A549 (cell line): ENCODE measurements around the gene PHPT1.
"Not testable (repeated sequence)": the region's sequence is repeated elsewhere in the genome, so short reads cannot be mapped to it uniquely, and the experiment has no call there.

Experiments used
- CHD2 ChIP-seq: fragments of 150-350 bp; IDR thresholded peaks from 2 replicates; pipeline ENCODE4 v1.6.1; 2014; ENCODE audit warnings: low read length; ENCODE audit not compliant: partially characterized antibody
- EHMT2 ChIP-seq: fragments of 200-600 bp; sonication (generic); IDR thresholded peaks from 2 replicates; pipeline ENCODE4 v1.6.1; 2016; ENCODE audit warnings: antibody characterized with exemption, low read depth, mild to moderate bottlenecking, moderate library complexity
- EP300 ChIP-seq, 2 experiments: fragments of >200 bp; sonication (Bioruptor Twin); formaldehyde crosslinking; IDR thresholded peaks; 2 replicates in 1 of 2; 3 replicates in 1 of 2; pipeline ENCODE4 v1.6.1; 2016 to 2017
- ESRRA ChIP-seq: fragments of 150-350 bp; IDR thresholded peaks from 2 replicates; pipeline ENCODE4 v1.6.1; 2014; ENCODE audit warnings: mild to moderate bottlenecking, low read length, borderline replicate concordance
- JUNB ChIP-seq: fragments of >200 bp; sonication (Bioruptor Twin); formaldehyde crosslinking; IDR thresholded peaks from 2 replicates; pipeline ENCODE4 v1.6.1; 2016
- MAZ ChIP-seq: fragments of 150-350 bp; IDR thresholded peaks from 2 replicates; pipeline ENCODE4 v1.6.1; 2014; ENCODE audit warnings: antibody characterized with exemption, low read depth, low read length, borderline replicate concordance
- POLR2A ChIP-seq: IDR thresholded peaks from 2 replicates; pipeline ENCODE4 v1.6.1; 2012; ENCODE audit warnings: mild to moderate bottlenecking, low read length
- ZFP36 ChIP-seq: fragments of 450-650 bp; IDR thresholded peaks from 2 replicates; pipeline ENCODE4 v1.6.1; 2014; ENCODE audit warnings: borderline replicate concordance; ENCODE audit not compliant: partially characterized antibody
- TF ChIP-seq, protein P1 (sequence below): fragments of >200 bp; sonication (Bioruptor Twin); formaldehyde crosslinking; IDR thresholded peaks from 3 replicates; pipeline ENCODE4 v1.5.1; 2016
- TF ChIP-seq, protein P2 (sequence below): IDR thresholded peaks from 2 replicates; pipeline ENCODE4 v1.6.1; 2012
- TF ChIP-seq, protein P3 (sequence below): fragments of 200-600 bp; sonication (generic); IDR thresholded peaks from 2 replicates; pipeline ENCODE4 v1.6.1; 2016; ENCODE audit warnings: antibody characterized with exemption, mild to moderate bottlenecking, moderate library complexity
- TF ChIP-seq, protein P4 (sequence below): fragments of 150-350 bp; IDR thresholded peaks from 2 replicates; pipeline ENCODE4 v1.6.1; 2014; ENCODE audit warnings: low read depth, mild to moderate bottlenecking, low read length
- TF ChIP-seq, protein P5 (sequence below): fragments of 450-650 bp; IDR thresholded peaks from 2 replicates; pipeline ENCODE4 v1.6.1; 2014; ENCODE audit warnings: antibody characterized with exemption
- TF ChIP-seq, protein P6 (sequence below): IDR thresholded peaks from 2 replicates; pipeline ENCODE4 v1.6.1; 2012

DNA sequence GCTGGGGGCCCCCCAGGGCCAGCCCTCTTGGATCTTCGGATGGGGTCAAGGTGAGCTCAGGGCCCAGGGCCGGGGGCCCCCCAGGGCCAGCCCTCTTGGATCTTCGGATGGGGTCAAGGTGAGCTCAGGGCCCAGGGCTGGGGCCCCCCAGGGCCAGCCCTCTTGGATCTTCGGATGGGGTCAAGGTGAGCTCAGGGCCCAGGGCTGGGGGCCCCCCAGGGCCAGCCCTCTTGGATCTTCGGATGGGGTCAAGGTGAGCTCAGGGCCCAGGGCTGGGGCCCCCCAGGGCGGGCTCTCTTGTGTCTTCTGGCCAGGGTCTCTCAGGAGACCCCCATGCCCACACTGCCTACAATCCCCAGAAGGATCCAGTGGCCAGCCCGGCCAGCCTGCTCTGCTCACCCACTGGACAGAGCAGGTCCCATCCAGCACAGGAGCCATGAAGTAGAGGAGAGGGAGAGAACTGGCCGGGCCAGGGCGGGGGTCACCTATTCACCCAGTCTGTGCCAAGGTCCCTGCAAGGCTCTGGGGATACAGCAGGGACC is 46.1 kb upstream of the PHPT1 start:
- TF ChIP-seq, protein P1, sequence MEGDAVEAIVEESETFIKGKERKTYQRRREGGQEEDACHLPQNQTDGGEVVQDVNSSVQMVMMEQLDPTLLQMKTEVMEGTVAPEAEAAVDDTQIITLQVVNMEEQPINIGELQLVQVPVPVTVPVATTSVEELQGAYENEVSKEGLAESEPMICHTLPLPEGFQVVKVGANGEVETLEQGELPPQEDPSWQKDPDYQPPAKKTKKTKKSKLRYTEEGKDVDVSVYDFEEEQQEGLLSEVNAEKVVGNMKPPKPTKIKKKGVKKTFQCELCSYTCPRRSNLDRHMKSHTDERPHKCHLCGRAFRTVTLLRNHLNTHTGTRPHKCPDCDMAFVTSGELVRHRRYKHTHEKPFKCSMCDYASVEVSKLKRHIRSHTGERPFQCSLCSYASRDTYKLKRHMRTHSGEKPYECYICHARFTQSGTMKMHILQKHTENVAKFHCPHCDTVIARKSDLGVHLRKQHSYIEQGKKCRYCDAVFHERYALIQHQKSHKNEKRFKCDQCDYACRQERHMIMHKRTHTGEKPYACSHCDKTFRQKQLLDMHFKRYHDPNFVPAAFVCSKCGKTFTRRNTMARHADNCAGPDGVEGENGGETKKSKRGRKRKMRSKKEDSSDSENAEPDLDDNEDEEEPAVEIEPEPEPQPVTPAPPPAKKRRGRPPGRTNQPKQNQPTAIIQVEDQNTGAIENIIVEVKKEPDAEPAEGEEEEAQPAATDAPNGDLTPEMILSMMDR, result not testable (repeated sequence)
- TF ChIP-seq EHMT2; MAZ; ZFP36; POLR2A; CHD2; EP300 (IDR thresholded peaks at IDR 0.05); JUNB; ESRRA: not testable (repeated sequence)
- TF ChIP-seq, protein P2, sequence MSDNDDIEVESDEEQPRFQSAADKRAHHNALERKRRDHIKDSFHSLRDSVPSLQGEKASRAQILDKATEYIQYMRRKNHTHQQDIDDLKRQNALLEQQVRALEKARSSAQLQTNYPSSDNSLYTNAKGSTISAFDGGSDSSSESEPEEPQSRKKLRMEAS, result not testable (repeated sequence)
- TF ChIP-seq, protein P3, sequence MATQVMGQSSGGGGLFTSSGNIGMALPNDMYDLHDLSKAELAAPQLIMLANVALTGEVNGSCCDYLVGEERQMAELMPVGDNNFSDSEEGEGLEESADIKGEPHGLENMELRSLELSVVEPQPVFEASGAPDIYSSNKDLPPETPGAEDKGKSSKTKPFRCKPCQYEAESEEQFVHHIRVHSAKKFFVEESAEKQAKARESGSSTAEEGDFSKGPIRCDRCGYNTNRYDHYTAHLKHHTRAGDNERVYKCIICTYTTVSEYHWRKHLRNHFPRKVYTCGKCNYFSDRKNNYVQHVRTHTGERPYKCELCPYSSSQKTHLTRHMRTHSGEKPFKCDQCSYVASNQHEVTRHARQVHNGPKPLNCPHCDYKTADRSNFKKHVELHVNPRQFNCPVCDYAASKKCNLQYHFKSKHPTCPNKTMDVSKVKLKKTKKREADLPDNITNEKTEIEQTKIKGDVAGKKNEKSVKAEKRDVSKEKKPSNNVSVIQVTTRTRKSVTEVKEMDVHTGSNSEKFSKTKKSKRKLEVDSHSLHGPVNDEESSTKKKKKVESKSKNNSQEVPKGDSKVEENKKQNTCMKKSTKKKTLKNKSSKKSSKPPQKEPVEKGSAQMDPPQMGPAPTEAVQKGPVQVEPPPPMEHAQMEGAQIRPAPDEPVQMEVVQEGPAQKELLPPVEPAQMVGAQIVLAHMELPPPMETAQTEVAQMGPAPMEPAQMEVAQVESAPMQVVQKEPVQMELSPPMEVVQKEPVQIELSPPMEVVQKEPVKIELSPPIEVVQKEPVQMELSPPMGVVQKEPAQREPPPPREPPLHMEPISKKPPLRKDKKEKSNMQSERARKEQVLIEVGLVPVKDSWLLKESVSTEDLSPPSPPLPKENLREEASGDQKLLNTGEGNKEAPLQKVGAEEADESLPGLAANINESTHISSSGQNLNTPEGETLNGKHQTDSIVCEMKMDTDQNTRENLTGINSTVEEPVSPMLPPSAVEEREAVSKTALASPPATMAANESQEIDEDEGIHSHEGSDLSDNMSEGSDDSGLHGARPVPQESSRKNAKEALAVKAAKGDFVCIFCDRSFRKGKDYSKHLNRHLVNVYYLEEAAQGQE, result not testable (repeated sequence)
- TF ChIP-seq, protein P4, sequence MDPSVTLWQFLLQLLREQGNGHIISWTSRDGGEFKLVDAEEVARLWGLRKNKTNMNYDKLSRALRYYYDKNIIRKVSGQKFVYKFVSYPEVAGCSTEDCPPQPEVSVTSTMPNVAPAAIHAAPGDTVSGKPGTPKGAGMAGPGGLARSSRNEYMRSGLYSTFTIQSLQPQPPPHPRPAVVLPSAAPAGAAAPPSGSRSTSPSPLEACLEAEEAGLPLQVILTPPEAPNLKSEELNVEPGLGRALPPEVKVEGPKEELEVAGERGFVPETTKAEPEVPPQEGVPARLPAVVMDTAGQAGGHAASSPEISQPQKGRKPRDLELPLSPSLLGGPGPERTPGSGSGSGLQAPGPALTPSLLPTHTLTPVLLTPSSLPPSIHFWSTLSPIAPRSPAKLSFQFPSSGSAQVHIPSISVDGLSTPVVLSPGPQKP, result not testable (repeated sequence)
- TF ChIP-seq, protein P5, sequence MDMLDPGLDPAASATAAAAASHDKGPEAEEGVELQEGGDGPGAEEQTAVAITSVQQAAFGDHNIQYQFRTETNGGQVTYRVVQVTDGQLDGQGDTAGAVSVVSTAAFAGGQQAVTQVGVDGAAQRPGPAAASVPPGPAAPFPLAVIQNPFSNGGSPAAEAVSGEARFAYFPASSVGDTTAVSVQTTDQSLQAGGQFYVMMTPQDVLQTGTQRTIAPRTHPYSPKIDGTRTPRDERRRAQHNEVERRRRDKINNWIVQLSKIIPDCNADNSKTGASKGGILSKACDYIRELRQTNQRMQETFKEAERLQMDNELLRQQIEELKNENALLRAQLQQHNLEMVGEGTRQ, result not testable (repeated sequence)
- TF ChIP-seq, protein P6, sequence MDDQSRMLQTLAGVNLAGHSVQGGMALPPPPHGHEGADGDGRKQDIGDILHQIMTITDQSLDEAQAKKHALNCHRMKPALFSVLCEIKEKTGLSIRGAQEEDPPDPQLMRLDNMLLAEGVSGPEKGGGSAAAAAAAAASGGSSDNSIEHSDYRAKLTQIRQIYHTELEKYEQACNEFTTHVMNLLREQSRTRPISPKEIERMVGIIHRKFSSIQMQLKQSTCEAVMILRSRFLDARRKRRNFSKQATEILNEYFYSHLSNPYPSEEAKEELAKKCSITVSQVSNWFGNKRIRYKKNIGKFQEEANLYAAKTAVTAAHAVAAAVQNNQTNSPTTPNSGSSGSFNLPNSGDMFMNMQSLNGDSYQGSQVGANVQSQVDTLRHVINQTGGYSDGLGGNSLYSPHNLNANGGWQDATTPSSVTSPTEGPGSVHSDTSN, result not testable (repeated sequence)
